K562 treated with DMSO at 1 percent for 48 hours (cell line): Measurements from ENCODE around the gene PCDH1. TPM values are rescaled to one million over a fixed set of nuclear protein-coding genes. Genes with fewer than 3 reads are reported as not detected.

Experiments
- total RNA-seq: library from RNA; unstranded; fragments of 300-600 nt; gene quantifications from 2 replicates; pipeline ENCODE4 v1.2.3, GENCODE V29; 2022; ENCODE audit warnings: low replicate concordance; ENCODE audit errors: extremely low read depth

PCDH1 gene
- total RNA-seq = not detected in 2 replicates

GRCh38 chr5:141878186-141878710 lies at the start of gene PCDH1:
Gene PCDH1 (minus strand): TSS chr5:141878410. CDS start chr5:141878262, 148 bp downstream.

GRCh38 chr5:141923448-141924313 lies 45.5 kb upstream of the PCDH1 start, which contains the start of gene DELE1:
Gene DELE1 (plus strand): TSS chr5:141923871. CDS start chr5:141923942, 71 bp downstream.

Other genes starting within 250 kb of the PCDH1 start
- gene HDAC3, start 241.6 kb downstream of the PCDH1 start, total RNA-seq = not detected in 2 replicates
- gene RELL2, start 241.4 kb downstream of the PCDH1 start, total RNA-seq = not detected in 2 replicates
- not detected in 2 replicates for gene FCHSD1, start 227.0 kb downstream of the PCDH1 start, total RNA-seq
- not detected in 2 replicates for gene ARAP3, start 196.2 kb downstream of the PCDH1 start, total RNA-seq
- gene DELE1, start 45.5 kb upstream of the PCDH1 start, total RNA-seq = not detected in 2 replicates
- gene PCDH12, start 79.8 kb upstream of the PCDH1 start, total RNA-seq = not detected in 2 replicates
- gene RNF14, start 90.7 kb upstream of the PCDH1 start, total RNA-seq = not detected in 2 replicates
- not detected in 2 replicates for gene GNPDA1, start 134.6 kb upstream of the PCDH1 start, total RNA-seq
- not detected in 2 replicates for gene NDFIP1, start 230.4 kb upstream of the PCDH1 start, total RNA-seq